Measurements from ENCODE around the gene POLR1E.

Gene POLR1E

GRCh38 chr9:37453827-37454226 is 31.9 kb upstream of the POLR1E start:
- Histone ChIP-seq H3K27ac (ENCODE audit: low read length) (no peak overlapping the region), H4K20me1 (ENCODE audit: insufficient read depth, low read length) (no peaks in the 10 kb centered on the region; the same call in 1 of the 2 replicates), H3K27me3 (replicated peaks; ENCODE audit: insufficient read depth, low read length) (no peaks in the 10 kb centered on the region), H2AFZ (ENCODE audit: low read length) (no peak overlapping the region), H3K9me2 (replicated peaks; ENCODE audit: insufficient read depth, low read length) (no peaks in the 10 kb centered on the region), H3K4me1 (ENCODE audit: low read length) (peaks cover 6% of the 10 kb centered on the region), H3K4me2 (ENCODE audit: low read depth, low read length) (no peak overlapping the region), H3K9ac (ENCODE audit: low read length) (no peak overlapping the region), H3K4me3 (ENCODE audit: low read length) (no peak overlapping the region), H3K9me3 (replicated peaks; ENCODE audit: insufficient read depth, low read length) (no peaks in the 10 kb centered on the region), H3F3A (ENCODE audit: insufficient read depth, low read length) (no peaks in the 10 kb centered on the region), H3K36me3 (replicated peaks; ENCODE audit: insufficient read depth, low read length) (no peaks in the 10 kb centered on the region), H3K79me2 (ENCODE audit: low read length) (peaks cover 68% of the 10 kb centered on the region)
- TF ChIP-seq EZH2phosphoT487 (IDR thresholded peaks at IDR 0.05; ENCODE audit: low read length) (no peak), EZH2 (optimal IDR thresholded peaks at IDR 0.05; ENCODE audit: low read depth, low read length) (no peak), CTCF (IDR thresholded peaks at IDR 0.05; ENCODE audit: low read length) (no peak)
- DNase-seq = no peak

GRCh38 chr9:37454238-37454637 is 31.5 kb upstream of the POLR1E start:
- Histone ChIP-seq H3K9me3 (replicated peaks; ENCODE audit: insufficient read depth, low read length) (no peaks in the 10 kb centered on the region), H3K4me1 (ENCODE audit: low read length) (peaks cover 6% of the 10 kb centered on the region), H3K9me2 (replicated peaks; ENCODE audit: insufficient read depth, low read length) (no peaks in the 10 kb centered on the region), H3K4me3 (ENCODE audit: low read length) (no peak overlapping the region), H2AFZ (ENCODE audit: low read length) (no peak overlapping the region), H3K9ac (ENCODE audit: low read length) (no peak overlapping the region), H3K4me2 (ENCODE audit: low read depth, low read length) (no peak overlapping the region), H3K27me3 (replicated peaks; ENCODE audit: insufficient read depth, low read length) (no peaks in the 10 kb centered on the region), H4K20me1 (ENCODE audit: insufficient read depth, low read length) (no peaks in the 10 kb centered on the region; the same call in 1 of the 2 replicates), H3K36me3 (replicated peaks; ENCODE audit: insufficient read depth, low read length) (no peaks in the 10 kb centered on the region), H3K27ac (ENCODE audit: low read length) (no peak overlapping the region), H3K79me2 (ENCODE audit: low read length) (peaks cover 70% of the 10 kb centered on the region), H3F3A (ENCODE audit: insufficient read depth, low read length) (no peaks in the 10 kb centered on the region)
- DNase-seq = no peak
- no peak for TF ChIP-seq EZH2phosphoT487 (IDR thresholded peaks at IDR 0.05; ENCODE audit: low read length)
- TF ChIP-seq CTCF (IDR thresholded peaks at IDR 0.05; ENCODE audit: low read length) = no peak
- TF ChIP-seq EZH2 (optimal IDR thresholded peaks at IDR 0.05; ENCODE audit: low read depth, low read length) = no peak

- H3K27ac ChIP-seq (ENCODE audit: low read length) = no peak overlapping the region
Measured at GRCh38 chr9:37455884-37456647, 29.7 kb upstream of the POLR1E start.

More at GRCh38 chr9:37455884-37456647, 29.7 kb upstream of the POLR1E start:
- Histone ChIP-seq H3K9ac (ENCODE audit: low read length) (no peak overlapping the region), H3K27me3 (replicated peaks; ENCODE audit: insufficient read depth, low read length) (no peaks in the 10 kb centered on the region), H2AFZ (ENCODE audit: low read length) (no peak overlapping the region), H4K20me1 (ENCODE audit: insufficient read depth, low read length) (no peaks in the 10 kb centered on the region; the same call in 1 of the 2 replicates), H3K9me2 (replicated peaks; ENCODE audit: insufficient read depth, low read length) (no peaks in the 10 kb centered on the region), H3F3A (ENCODE audit: insufficient read depth, low read length) (no peaks in the 10 kb centered on the region), H3K4me1 (ENCODE audit: low read length) (peaks cover 6% of the 10 kb centered on the region), H3K4me3 (ENCODE audit: low read length) (no peak overlapping the region), H3K36me3 (replicated peaks; ENCODE audit: insufficient read depth, low read length) (no peaks in the 10 kb centered on the region), H3K9me3 (replicated peaks; ENCODE audit: insufficient read depth, low read length) (no peaks in the 10 kb centered on the region), H3K4me2 (ENCODE audit: low read depth, low read length) (no peak overlapping the region), H3K79me2 (ENCODE audit: low read length) (peaks cover 70% of the 10 kb centered on the region)
- TF ChIP-seq EZH2 (optimal IDR thresholded peaks at IDR 0.05; ENCODE audit: low read depth, low read length) (no peak), EZH2phosphoT487 (IDR thresholded peaks at IDR 0.05; ENCODE audit: low read length) (no peak), CTCF (IDR thresholded peaks at IDR 0.05; ENCODE audit: low read length) (no peak)
- no peak for DNase-seq

All from MM.1S (cell line).